NCI-H1694 treated with DMSO at 0.1 percent for 48 hours (cell line): Measurements from ENCODE around the gene ANKRD9.
A peak's percentile ranks its signal among the peaks of the same experiment; 100 is the strongest.

Experiments
- DNase-seq: peaks from one replicate; lab custom pipeline; 2025; lab: John Stamatoyannopoulos, UW

ANKRD9 gene

DNA sequence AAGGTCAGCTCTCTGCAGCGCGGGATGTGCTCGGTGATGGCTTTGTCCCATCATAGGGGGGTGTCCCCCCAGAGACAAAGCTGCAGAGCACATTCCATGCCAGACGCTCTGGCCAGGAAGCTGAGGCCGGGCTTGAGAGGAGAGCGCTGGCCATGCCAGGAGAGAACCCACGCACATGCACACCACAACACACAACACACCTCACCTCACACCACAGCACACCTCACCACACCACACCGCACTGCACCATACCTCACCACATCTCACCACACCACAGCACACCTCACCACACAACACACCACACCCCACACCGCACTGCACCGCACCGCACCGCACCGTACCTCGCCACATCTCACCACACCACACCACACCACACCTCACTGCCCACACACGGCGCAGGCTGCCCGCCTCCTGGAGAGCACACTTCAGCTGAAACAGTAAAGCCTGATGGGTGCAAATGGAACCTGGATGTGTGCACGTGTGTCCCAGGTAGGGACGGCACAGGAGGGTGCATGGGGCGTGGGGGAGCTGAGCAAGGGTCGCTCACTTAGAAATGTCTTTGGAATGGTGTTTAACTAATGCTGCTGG, 10.8 kb downstream of the ANKRD9 start:
- no peak for DNase-seq

DNA sequence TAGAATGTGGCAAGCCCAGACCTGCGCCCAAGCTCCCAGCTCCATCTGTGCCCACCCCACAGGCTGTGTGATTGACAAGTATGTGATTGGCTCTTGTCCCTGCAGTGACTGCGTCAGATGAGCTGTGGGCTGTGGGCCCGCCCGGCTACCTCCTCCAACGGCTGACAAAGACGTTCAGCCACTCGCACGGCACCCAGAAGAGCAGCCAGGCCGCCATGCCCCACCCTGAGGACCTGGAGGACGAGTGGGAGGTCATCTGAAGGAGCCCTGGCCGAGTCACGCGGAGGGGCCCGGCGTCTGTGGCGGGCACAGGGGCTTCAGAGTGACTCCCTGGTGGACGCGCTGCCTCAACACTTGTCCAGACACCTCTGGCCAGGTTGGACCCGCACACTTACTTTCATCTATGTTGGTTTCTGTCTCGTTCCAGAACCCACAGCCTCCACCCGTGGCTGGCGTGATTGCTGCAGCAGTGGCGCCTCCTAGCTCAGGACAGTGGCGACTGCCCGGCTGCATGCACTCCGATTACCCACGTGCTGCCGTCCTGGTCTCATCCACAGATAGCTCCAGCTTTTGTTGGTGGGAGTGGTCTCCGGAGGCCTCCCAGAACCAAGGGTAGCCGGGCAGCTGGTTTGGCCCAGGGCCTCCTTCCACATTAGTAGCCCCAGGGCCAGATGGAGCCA, 11.4 kb downstream of the ANKRD9 start:
- peak; percentile 95 for DNase-seq

DNA sequence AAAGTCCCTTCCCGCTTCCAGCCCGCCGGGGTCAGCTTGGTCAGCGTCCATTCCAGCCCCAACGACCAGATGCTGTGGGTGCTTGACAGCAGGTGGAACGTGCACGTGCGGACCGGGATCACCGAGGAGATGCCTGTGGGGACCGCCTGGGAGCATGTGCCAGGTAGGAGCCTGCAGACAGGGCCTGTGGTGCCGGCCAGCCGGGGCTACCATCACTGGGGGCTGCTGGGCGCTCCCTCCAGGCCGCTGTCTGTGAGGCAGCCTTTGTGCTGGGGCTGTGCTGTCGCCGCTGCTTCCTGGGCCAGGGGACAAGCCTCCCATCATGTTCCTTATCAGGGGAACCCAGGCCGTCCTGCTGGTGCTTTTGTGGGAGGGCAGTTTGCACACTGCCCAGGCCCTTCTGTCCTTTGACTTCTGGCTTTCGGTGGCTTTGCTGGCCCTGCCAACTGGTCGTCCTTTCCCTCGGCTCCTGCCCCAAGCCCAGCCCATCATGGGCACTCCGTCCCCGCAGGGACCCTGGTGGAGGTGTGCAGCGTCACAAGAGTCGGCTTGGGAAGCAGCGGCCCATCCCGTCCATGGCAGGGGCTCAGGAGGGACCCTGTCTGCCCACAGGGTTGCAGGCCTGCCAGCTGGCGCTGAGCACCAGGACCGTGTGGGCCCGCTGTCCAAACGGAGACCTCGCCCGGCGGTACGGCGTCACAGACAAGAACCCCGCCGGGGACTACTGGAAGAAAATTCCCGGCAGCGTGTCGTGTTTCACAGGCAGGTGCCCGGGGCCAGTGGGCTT, 12.4 kb downstream of the ANKRD9 start:
- no peak for DNase-seq

GRCh38 chr14:102496331-102496691, 13.3 kb downstream of the ANKRD9 start:
- no peak for DNase-seq

DNA sequence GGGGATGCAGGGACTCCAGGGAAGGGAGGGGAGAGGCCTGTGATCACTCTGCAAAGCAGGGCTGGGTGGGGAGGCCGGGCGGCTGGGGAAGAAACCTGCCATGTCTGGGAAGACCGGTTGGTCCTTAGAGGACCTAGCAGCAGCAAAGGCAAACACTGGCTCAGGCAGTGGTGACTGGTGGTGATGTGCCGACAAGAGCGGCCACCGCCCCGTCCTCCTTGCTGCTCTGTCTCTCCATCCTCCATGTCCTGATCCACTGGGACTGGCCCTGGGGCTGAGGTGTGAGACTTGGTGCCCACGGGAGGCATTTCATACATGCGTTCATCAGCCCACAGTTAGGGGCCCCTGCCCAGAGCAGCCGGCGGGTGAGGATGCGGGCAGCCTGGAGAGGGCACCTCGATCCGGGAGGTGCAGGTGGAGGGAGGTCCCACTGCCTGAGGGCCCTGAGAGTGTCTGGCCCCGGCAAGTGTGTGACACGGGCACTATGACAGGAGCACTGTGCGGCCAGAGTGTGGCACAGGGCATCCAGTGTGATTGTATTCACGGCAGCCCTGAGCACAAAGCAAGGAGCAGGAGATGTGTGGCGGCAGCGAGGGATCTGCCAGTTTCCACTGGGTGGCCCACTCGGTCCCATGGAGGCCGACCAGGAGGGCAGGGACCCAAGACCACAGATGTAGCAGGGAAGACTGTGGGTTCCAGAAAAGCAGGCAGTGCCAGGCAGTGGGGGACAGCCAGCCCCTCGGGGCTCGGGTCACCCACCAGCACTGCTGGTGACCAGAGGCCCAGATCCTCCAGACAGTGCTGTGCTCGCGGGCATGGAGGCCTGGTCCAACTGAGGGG, 13.9 kb downstream of the ANKRD9 start:
- no peak for DNase-seq

DNA sequence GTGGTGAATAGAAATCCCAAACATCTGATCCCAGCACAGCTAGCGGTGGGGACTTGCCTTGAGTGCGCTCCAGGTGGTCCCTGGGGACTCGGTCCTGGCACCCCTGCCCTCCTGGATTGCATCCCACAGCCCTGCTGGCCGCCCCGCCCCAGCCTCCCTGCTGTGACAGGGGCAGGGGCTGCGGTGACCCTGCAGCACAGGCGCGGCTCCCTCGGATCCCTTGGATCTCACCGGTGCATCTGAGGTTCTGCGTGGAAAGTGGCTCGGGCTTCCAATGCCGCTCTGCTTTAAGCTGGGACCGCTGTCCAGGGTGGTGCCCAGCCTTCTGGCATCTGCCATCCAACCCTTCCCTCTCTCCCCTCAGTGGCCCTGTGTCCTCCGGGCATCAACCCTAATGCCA, 16.0 kb downstream of the ANKRD9 start:
- DNase-seq = no peak

GRCh38 chr14:102493096-102493495, 16.5 kb downstream of the ANKRD9 start:
- DNase-seq = no peak

DNA sequence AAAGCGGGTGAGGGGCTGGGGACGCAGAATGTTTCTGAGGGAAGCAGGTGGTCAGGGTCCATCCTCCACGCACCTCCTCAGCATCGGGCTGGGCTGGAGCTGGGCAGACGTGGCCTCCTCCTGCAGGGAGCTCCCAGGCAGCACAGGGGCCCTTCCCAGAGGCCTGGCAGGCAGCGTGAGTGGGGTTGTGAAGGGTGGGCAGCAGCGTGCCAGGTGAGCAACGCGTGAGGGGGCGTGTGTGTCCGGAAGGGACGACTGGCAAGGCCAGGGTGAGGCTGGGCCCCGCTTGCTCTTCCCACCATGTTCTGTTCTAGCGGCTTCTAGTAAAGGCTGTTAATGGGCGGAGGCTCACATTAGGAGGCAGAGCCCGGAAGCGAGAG, 17.1 kb downstream of the ANKRD9 start:
- DNase-seq = no peak

- no peak for DNase-seq
These were observed 17.6 kb downstream of the ANKRD9 start for GRCh38 chr14:102491786-102492530.

DNA sequence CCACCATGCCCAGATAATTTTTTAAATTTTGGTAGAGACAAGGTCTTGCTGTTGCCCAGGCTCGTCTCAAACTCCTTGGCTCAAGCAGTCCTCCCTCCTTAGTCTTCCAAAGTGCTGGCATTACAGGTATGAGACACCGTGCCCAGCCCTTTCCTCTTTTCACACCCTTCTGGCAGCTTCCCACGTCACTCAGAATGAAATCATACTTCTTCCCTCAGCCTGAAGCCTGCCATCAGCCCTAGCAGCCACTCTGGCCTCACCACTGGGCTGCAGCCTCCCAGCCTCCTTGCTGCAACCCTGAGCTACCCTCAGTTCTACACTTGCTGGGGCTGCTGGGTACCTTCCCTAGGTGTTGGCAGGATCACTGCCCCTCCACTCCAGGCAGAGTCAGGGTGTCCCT, 18.2 kb downstream of the ANKRD9 start:
- DNase-seq = no peak

- DNase-seq = no peak
These were observed 19.1 kb downstream of the ANKRD9 start for GRCh38 chr14:102490456-102490855.

DNA sequence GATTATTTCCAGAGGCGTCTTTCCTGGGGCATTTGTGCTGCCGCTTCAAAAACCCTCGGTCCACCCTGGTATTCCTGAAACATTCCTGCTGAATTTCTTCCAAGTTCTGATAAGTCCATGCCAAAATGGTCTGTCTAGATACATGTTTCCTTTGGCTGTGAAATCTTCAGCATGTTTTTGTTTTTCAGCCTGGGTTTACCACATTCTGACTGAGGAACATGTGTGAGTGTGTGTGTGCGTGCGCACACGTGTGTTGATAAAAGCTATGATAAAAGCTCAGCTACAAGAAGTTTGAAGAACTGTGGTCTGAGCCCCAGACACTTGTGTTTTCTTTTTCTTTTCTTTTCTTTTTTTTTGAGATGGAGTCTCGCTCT, 22.4 kb downstream of the ANKRD9 start:
- no peak for DNase-seq

GRCh38 chr14:102486513-102487203, 22.9 kb downstream of the ANKRD9 start:
- DNase-seq = no peak

DNA sequence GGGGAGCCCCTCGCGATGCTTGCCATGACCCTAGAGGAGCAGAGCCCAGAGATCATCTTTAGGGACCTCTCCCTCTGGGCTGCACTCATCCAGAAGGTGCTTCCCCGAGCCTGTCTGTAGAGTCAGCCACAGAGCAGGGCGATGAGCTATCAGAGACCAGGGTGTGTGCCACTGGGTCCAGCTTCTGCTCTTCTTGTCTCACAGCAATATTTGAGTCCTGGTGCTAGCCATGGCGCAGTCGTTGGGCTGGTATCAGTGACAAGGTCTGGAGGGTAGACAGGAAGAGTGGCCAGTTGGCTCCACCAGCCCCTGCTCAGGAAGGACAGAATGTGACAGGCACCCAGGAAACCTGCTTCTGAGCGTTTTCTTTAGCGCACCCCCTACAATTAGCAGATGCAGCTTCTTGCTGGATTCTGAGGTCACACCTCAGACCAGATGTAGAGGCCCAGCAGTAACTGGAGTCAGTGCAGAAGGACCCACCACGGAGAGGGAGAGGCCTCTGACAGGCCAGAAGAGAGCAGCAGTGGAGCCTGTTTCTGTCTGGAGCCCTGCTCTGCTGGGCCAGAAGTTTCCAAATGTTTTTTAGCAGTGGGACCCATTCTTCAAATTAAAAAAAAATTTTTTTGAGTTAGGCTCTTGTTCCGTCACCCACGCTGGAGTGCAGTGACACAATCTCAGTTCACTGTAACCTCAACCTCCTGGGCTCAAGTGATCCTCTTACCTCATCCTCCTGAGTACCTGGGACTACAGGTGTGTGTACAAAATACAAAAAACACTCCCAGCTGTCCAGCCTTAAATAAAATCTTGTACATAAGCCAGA, 23.7 kb downstream of the ANKRD9 start:
- no peak for DNase-seq

DNA sequence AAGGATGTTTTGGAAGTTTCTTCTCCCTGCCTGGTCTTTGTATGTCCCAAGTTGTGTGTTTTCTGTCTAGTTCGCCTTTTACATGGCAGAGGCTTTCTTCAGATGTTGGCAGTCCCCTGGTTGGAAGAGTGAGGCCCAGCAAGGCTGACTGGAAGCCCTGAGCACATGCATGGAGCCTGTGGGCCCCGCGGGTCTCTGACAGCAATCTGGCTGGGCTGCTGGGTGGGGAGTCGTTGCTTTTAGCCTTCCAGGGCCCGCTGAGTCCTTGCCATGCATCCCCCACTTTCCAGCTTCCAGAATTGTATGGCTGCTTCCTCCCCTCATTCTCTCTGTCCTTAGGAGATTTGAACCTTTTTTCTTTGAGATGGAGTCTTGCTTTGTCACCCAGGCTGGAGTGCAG, 25.3 kb downstream of the ANKRD9 start:
- DNase-seq = no peak

GRCh38 chr14:102481791-102482238, 27.8 kb downstream of the ANKRD9 start:
- no peak for DNase-seq

DNA sequence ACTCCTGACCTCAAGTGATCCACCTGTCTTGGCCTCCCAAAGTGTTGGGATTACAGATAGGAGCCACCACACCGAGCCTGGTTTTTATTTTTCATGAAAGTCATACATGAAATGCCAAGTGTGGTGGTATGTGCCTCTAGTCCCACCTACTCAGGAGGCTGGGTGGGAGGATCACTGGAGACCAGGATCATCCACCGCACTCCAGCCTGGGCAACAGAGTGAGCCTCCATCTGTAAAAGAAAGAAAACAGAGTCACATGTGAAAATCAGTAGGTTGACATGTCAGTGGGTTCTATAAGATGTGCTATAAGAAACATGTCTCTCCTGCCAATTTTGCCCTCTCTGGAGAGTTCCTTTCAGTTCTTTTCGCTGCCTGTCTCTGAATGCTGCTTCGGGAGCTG, 28.2 kb downstream of the ANKRD9 start:
- no peak for DNase-seq

GRCh38 chr14:102479777-102480176, 29.8 kb downstream of the ANKRD9 start:
- peak; percentile 79 for DNase-seq

- no peak for DNase-seq
These were observed 30.5 kb downstream of the ANKRD9 start for GRCh38 chr14:102479107-102479506.

- DNase-seq = peak; percentile 54
These were observed 34.6 kb downstream of the ANKRD9 start for GRCh38 chr14:102474934-102475333.
